Measurements from ENCODE around the gene C1QBP.
"Not testable (repeated sequence)": the region's sequence is repeated elsewhere in the genome, so short reads cannot be mapped to it uniquely, and the experiment has no call there.

C1QBP gene

DNA sequence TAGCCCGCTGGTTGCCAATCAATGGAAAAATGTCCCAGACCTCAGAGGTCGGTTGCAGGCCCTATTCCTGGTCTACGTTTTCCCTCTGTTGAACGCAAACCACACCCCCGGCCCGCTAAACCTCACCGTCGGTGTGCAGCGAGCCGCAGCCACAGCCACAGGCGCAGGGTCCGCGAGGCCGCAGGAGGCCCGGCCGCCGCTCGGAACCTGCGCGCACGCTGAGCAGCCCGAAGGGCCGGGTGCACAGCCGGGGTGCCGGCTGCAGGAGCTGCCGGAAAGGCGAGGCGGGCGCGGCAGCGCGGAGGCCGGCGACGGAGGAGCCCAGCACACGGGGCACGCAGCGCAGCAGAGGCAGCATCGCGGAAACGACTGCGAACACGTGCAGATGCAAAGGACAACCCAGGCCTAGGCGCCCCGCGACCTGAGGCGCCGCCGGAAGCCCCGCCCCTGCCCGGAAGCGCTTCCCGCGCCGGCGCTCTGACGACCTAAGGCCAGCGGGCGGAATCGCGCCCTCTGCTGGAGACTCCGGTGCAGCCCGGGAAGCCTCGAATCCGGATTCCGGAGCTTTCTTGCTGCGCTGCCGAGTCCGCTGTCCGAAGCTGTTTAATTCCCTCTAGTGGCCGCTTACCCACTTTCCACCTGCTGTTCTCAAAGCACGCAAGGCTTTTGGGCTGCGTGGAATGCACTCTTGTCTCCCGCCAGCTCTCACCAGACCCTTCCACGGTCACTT, at the start of gene C1QBP:
TSS of gene C1QBP (minus strand) at position 440 of the 730 bp plus-strand sequence. CDS start at position 358, 82 bp downstream.
- DNase-seq: peak; percentile 53 to 91

GRCh38 chr17:5488752-5489151, 49.8 kb upstream of the C1QBP start:
- no peak for DNase-seq

GRCh38 chr17:5486206-5487124, 47.5 kb upstream of the C1QBP start, which contains the start of gene MIS12:
MIS12 (plus strand) TSS chr17:5486566; CDS start chr17:5488863, 2,297 bp downstream.
- peak; percentile 96 to 97 for DNase-seq

GRCh38 chr17:5485270-5486205, 46.6 kb upstream of the C1QBP start, which contains the start of gene DERL2:
DERL2 (minus strand) TSS chr17:5486178; CDS start chr17:5486161, 17 bp downstream.
- DNase-seq: peak in 1 of 2 experiments; percentile 11

- no peak for DNase-seq
Measured at GRCh38 chr17:5481451-5481850, 42.5 kb upstream of the C1QBP start.

DNA sequence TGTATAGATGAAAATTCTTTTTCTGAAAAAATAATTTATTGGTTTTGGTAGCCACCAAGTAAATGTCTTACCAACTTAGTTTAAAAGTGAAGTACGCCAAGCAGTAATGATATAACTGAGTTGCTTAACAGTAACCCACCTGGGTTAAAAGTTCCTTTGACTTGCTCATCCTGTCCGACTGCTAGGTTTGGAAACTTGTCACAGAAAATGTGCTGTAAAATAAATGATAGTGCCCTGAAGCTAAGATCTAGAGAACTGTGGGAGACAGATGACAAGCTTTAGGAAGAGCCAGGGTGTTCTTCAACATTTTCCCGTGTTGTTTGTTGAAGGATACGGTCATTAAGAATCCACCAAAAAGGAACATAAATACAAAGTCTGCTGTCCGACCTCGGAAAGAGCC, 42.0 kb upstream of the C1QBP start:
- DNase-seq: no peak

- no peak for DNase-seq
Measured at GRCh38 chr17:5478992-5479391, 40.0 kb upstream of the C1QBP start.

DNA sequence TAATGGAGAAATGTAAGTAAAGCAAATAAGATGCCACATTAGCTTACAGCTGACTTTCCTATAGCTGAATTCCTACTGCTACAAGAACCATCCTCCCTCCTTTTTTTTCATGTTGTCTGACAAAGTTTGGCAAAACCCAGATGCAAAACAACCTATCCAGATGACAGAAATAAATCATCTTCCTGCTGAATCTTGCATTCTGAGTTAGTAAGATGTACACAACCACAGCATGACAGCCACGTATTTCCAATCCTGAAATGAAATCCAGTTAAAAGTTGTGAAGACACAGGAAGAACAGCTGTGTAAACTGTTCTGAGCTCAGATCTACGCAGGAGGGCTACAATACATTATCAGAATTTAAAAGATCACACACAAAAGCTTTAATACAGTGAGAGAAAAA, 35.0 kb upstream of the C1QBP start:
- no peak for DNase-seq

- DNase-seq: no peak
Measured at GRCh38 chr17:5472511-5472910, 33.6 kb upstream of the C1QBP start.

DNA sequence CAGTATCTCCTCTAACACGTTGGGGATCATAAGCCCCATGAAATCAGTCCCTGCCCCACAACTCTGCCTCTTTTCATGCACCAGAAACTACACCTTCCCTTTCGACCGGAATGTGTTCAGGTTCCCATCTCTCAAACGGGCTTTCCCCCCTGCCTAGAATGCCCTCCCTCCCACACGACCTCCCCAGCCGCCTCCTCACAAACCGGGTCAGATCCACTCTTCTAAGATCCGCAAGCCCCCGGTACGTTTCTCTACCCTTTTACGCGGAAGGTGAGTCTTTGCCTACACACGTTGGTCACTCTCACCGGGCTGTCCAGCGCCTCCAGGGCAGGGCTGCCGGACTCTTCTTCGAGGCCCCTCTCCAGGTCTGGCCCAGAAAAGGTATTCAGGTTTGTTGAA, 29.1 kb upstream of the C1QBP start:
- DNase-seq: peak in 1 of 2 experiments; percentile 24

GRCh38 chr17:5467416-5467815, 28.5 kb upstream of the C1QBP start:
- DNase-seq: no peak

GRCh38 chr17:5466295-5466694, 27.3 kb upstream of the C1QBP start:
- no peak for DNase-seq

GRCh38 chr17:5464717-5465507, 26.0 kb upstream of the C1QBP start:
- no peak for DNase-seq

DNA sequence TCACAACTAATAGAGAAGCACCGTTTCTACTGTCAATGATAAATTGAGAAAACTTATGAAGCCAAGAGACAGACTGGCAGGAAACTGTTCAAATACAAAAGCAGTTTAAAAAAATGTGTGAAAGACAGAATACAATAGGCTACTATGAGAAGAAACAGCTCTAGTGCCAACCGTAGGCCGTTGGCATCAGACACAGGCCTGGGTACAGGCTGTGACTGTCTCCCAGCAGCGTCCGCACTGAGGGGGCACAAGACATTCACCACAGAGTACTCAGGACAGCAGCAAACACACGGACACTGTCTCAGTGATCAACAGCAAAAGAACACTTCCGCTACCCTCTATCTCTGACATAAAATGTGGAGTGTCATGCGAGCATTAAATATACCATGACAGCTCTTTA, 7.8 kb upstream of the C1QBP start:
- DNase-seq: no peak

DNA sequence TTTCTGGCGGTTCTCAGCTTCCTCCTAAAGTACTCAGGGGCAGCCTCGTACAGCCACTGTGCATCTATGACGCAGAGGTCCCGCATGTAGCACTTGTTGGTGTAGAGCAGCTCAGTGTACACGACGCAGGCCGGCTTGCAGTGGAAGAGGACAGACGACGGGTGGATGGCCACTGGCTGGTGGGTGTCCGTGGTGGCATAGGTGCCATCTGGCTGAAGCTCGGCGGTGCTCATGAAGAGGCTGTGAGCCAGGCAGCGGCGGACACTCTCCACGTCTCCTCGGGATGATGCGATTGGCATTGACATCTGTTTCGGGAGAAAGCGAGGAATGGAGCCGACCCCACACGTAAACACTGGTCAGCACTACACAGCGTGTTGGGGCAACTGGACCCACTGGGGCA, 5.3 kb upstream of the C1QBP start:
- DNase-seq: no peak

GRCh38 chr17:5443728-5444127, 4.8 kb upstream of the C1QBP start:
- no peak for DNase-seq

GRCh38 chr17:5439446-5439764, 450 bp upstream of the C1QBP start:
- no peak for DNase-seq

GRCh38 chr17:5437721-5438317, 1.1 kb downstream of the C1QBP start:
- DNase-seq: no peak

- DNase-seq: not testable (repeated sequence)
Measured at GRCh38 chr17:5435781-5436315, 3.1 kb downstream of the C1QBP start.

DNA sequence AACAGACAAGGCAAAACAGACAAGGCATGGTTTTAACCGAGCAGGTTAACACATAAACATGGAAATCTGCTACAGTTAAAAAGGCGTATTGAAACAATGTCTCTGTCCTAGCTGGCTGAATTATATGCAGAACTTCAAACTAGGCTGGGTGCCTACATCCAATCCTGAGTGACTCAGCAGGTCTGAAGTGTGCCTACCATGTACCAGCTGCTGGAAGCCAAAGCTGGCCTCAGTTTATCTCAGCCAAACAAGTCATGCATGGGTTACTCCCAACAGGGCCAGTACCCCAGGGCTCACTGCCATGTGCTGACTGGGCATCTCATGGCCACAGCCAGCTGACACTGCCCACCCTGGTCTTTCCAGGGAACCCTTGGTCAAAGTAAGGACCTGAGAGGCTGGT, 4.0 kb downstream of the C1QBP start:
- DNase-seq: no peak

DNA sequence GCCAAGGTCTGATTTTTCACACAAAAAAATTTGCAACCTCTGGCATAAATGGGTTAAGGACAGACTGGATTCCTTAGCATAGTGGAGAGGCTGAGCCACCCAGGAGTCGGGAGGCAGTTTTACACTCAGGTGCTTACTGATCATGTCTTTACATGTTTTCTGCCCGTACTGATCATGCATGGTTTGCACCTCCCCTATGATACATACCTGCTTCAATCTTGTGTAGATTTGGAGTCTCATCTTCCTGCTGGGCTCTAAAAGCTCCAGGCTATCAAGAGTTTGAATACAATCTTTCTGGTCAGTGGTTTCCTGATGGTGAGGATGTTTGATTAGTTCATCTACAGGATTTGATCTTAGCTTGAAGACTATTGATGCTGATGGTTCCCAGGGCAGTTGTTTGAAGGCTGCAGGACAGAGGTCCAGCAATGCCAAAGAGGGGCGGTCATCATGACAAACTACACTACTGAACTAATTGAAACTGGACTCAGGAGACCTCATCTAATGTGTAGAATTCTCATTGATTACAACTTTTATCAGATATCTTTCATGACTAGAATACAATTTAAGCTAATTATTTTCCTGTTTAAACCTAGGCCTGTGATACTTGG, 6.9 kb downstream of the C1QBP start:
- DNase-seq: no peak

Data from NCI-H526 (cell line).